Activated gamma-delta T cell treated with Interleukin-2 at 50 U/mL for 16 hours (primary cell): ENCODE measurements around the gene PIH1D2.
A peak's percentile ranks its signal among the peaks of the same experiment; 100 is the strongest.
"Not testable (repeated sequence)": the region's sequence is repeated elsewhere in the genome, so short reads cannot be mapped to it uniquely, and the experiment has no call there.

Experiments
- DNase-seq: peaks from one replicate; pipeline ENCODE4 v3.0.0-alpha.2; 2020

PIH1D2 gene, protein sequence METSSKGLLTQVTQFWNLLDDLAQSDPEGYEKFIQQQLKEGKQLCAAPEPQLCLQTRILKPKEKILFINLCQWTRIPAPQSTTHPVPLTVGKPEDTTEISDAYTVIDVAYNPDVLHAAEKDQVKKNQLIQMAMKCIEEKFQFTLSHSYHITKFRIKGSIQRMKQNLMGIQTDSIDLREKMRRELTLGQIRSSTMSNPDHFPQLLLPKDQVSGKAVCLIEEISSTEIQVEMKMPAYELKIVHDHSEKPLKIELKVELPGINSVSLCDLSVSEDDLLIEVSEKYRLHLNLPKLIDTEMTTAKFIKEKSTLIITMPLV

DNA sequence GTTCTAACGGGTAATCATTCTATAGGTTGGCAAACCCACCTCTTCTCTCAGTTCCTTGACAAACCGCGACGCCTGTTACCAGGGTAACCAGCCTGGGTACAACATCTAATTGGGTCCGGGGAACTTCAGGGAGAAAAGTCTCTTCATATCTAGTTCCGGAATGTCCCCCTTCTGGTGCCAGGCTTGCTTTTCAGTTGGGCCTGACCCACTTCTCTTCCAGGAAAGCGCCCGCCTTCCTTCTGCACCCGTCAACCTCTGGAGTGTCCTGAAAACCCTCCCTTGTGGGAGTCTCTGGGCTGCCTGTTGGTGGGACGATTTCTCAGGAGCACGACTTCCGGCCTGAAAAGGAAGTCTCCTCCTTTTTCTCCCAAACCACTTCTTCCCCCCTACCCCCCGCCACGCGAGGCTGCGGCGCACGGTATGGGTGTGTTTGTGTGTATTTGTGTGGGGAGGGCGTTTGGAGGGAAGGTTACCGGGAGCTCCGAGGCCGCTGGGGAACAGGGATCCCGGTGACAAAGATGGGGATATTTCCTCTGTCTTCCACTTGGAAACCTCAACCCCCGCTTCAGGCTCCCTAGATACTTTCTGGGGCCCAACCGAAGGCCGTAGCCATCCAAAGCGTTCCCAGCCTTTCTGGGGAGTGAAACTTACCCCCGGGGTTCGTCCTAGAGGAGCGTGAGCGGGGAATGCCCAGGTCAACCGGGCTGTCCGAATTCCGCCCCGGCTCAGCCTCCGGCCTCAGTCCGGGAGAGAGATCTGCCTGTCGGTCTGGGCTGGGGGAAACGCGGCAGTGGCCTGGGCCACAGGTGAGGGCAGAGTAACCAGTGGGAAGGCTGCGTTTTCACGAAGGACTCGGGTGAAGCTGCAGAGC, at the start of gene PIH1D2, which contains the start of gene NKAPD1:
PIH1D2 (minus strand) TSS at position 77 of the 871 bp plus-strand sequence. CDS start 843 bp downstream, outside the sequence.
NKAPD1 (plus strand) TSS at position 359 of the 871 bp plus-strand sequence. CDS start 1,276 bp downstream, outside the sequence.
- peak; percentile 76 for DNase-seq

DNA sequence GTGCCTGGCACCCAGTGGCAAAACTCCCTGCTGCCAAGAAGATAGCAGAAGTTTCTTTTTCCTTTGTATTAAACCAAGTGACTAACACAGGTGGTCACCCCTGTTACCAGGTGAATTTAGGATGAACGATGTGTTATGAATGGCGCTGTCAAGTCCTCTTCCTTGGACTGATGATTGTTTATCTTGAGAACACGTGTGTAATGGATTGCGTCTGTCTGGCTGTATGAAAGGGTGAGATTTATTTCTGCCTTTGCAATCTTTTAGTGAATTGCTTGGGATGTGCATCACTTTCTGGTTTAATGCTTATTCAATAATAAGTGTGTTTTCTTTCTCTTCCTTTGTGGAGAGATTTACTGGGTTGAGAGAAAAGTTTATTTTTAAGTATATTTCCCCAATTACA, 49.3 kb upstream of the PIH1D2 start:
- no peak for DNase-seq

DNA sequence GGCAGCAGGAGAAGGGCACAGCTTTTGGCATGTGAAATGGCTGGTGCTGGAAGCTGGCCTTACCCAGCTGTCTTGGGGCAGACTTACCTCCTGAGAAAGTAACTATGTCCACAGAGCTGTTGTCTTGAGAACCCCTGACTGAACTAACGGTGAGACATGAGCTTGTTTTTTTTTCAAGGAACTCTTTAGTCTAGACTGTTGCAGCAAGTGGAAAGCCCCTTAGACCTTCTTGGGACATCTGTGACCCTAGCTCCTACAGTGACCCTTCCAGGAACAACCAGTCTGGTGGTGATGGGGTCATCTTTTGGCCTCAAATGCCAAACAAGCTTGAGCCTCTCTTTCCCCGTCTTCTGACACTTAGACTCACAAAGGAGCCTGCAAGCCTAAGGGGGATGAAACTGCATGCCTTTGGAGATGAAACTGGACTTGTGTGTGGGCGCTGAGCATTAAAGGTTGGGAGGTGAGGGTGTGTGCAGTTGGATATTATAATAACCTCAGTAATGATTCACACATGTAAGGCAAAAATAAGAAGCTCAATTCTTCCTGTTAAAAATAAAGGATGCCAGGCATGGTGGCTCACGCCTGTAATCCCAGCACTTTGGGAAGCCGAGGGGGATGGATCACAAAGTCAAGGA, 48.3 kb upstream of the PIH1D2 start:
- DNase-seq = no peak

DNA sequence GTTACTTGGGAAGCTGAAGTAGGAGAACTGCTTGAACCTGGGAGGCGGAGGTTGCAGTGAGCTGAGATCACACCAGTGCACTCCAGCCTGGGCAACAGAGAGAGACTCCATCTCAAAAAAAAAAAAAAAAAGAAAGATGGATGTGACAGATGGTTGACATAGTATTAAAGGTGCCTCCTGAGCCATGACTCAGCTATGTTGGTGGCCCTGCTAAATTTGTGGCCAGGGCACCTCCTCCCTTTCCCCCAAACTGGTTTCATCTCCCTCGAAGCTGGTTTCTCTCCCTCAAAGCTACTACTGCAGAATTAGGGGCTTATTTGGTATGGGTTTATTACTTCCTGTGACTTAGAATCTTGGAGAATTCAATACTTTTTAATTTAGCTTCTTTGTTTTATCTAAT, 44.4 kb upstream of the PIH1D2 start:
- DNase-seq = no peak

DNA sequence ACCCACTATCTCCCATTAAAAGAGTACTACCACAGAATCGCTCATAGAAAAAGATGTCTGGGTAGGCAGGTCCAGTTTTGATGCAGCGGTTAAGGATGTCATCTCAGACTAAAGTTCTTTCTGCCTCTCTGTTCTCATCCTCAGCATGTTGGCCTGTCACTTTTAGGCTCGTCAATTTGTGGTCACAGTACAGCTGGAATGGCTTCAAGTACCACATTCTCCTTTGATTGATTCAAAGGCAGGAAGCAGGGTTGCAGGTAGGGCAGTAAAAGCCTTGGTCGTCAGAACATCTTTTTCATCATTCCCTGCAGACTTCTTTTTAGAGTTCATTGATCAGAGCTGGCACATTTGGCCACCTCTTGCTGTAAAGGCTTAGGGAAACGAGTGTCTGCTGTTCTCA, 41.6 kb upstream of the PIH1D2 start:
- DNase-seq = no peak

DNA sequence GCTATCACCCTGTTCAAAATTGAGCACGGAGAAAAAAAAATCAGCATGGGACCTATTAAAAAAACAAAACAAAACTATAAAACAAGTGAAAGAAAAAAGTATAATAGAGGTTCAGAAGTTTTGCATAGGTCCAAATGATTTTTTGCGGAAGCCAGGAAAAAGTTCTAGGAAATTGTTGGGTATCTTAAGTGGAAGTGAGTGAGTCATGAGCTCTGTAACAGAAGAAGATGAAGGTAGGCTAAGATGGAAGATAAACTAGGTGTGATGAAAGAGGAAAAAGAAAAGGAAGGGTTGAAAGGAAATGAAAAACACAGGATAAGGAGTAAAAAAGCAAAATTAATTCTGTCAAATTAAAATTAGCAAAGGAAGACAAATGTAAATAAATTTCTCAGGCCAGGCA, 40.6 kb upstream of the PIH1D2 start:
- DNase-seq = no peak

DNA sequence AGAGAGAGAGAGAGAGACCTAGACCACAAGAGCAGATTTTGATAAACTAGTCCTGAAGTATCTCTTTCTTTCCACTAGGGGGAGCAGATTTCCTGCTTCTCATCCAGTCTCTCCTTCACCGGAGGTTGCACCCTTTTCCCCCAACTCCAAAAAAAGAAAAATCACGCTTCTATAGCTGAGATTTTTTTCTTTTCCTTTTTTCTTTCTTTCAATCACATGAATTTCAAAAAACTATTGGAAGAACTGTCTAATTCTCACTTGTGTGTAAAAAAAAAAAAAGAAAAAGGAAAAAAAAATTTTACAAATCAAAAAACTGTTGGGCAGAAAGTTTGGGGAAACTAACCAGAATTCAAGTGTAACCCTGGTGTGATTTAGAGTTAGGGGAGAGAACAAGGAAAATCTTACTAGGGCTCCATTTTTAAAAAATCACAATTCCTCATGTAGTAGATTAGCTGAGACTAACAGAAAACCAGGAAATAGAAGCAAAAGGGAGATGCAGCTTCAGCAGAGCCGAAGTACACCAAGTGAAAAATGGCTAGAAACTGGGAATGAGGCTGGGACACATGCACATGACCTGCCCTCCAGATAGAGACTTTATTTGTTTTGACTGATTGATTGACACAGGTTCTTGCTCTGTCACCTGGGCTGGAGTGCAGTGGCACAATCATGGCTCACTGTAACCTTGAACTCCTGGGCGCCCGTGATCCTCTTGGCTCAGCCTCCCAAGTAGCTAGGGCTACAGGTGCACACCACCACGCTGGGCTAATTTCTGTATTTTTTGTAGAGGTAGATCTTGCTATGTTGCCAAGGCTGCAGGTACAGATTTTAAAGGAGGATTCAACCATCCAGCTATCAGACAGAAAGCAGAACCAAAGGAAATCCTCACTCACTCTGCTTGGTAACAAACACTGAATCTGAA, 40.0 kb upstream of the PIH1D2 start:
- no peak for DNase-seq

DNA sequence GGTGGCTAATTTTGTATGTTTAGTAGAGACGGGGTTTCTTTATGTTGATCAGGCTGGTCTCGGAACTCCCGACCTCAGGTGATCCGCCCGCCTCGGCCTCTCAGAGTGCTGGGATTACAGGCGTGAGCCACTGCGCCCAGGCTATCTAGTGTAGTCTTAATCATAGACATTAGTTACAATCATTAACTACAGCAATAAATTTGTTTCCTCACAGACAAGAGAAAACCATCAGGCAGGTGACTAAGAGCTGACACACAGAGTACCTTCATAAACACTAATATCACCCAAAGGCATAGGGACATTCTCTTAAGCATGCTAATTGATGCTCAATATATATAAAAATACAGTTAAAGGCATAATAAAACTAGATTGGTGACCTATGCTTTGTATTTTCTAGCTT, 32.3 kb upstream of the PIH1D2 start:
- DNase-seq = no peak

DNA sequence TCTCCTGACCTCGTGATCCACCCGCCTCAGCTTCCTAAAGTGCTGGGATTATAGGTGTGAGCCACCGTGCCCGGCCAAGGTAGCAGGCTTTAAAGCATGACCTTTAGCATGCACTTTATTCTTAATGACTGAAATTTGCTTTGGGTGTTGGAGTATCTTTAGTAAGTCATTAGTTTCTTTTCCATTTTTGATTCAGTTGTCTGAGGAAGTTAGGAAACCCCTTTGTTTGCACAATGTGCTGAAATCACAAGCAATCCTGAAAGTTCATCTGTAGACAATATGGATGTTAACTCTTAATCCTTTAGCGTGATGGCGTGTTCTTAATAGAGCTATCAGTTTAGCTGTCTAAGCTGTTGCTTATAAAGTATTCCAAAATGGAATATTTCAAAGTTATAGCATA, 29.6 kb upstream of the PIH1D2 start:
- DNase-seq = no peak

DNA sequence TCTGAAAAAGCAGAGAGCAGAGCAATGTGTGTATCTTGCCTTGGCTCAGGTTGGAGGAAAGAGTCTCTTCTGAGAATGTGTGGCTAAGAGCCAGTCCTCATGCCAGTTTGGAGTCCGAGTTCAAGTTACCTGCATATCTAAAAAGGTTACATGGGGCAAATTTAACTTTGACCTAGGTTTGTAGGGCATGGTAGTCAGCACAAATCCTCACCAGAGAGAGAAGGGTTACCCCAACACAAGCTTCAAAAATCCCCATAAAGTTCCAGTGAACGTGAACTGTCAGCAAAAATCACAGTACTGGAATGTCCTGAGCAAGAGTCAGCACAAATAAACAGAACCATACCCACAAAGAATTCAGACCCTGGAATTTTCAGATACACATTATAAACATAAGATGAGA, 26.6 kb upstream of the PIH1D2 start:
- DNase-seq = no peak

DNA sequence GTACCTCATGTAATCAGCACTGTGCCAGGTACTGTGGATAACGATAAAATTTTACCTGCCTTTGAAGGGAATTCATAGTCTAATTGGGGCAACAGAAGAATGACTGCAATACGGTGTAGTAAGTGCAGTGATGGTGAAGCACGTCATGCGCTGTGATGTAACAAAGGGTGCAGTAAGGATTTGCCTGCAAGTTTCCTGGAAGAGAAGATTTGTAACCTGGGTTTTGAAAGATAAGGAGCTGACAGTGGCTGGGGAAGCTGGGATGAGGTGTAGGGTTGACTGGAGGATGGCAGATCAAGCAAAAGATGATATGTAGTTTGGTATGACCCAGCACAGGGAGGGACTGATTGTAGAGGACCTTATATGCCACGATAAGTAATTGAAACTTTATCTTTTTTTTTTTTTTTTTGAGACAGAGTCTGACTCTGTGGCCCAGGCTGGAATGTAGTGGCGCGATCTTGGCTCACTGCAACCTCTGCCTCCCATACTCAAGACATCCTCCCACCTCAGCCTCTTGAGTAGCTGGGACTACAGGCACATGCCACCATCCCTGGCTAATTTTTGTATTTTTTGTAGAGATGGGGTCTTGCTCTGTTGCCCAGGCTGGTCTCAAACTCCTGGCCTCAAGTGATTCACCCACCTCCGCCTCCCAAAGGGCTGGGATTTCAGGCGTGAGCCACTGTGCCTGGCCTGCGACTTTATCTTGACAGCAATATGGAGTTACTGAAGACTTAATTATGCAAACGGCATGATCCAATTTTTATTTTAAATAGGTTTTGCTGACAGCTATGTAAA, 24.1 kb upstream of the PIH1D2 start:
- no peak for DNase-seq

DNA sequence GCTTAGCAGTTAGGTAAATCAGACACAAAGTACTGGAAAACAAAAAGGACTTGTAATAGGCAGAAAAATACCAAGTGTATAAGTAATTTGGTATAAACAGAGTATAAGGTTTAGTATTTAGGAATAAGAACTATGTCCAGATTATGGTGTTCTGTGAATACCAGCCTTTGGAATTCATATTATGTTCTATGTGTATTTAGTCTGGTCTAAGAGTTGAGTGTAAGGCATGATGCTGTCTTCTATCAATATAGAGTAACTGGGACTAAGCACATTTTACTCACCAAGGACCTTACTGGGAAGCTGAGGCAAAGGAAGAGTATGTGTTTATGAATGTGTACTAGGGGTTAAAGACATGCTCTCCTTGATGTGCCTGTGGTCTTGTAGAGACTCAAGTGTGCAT, 22.4 kb upstream of the PIH1D2 start:
- no peak for DNase-seq

DNA sequence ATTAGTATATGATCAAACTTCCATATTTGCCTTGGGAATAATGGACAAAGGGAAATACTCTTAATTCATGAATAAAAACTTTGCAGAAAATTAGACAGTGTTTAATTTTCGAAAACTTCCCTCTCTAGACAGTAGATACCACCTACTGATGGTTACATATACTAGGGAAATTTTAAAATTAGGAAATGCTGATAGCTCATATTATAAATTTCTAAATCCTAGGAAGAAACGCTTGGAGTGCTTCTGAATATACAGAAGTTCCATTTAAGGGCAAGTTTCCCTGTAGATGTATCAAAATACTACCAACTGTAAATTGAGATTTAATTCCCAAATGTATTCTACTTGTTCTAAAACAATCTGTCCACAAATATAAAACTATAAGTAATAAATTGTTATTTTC, 21.5 kb upstream of the PIH1D2 start:
- DNase-seq = not testable (repeated sequence)

DNA sequence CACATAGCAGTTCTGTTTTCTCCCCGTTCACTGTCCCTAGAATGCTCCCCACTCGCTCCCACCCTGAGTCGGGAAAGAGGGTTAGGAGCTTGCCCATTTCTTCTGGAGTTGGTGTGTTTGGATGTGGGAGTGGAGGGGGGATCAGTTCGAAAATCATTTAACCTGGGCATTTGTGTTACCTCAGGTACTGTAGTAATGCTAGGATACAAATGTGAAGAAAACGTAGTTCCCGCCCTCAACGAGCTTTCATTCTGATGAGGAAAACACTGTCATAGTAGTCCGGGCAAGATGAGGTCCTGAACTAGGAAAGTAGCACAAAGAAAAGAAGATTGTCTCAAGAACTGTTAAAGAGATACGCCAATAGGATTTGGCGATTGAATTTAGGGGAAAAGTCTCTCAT, 13.4 kb upstream of the PIH1D2 start:
- DNase-seq = no peak

DNA sequence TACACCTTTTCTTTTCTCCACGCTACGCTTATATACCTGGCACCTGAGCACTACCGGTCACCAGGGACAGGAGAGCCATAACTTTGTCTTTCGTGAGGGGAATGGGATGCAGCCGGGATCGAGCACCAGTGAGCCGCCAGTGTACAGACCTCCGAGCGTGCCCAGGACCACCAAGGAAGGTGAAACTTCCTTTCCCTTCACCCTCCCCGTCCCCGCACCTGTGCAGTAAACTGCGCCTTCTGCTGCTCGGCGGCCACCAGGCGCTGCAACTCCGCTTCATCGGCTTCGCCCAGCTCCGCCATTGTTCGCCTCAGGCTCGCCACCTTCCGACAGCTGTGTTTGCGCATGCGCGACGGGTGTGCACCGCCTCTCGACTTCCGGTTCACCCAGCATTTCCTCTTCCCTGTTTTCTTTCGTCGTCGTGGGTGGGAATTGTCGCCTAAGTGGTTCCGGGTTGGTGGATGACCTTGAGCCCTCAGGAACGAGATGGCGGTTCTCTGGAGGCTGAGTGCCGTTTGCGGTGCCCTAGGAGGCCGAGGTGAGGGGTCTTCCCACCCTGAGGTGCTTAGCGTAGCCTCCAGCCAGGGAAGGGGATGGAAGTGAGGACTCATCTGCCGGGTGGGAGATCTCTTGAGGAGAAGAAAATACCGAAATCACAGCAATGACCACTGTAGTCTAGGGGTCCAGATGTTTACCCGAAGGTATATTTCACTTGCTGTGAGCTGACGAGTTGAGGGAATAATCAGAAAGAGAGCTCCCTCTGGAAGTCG, 12.8 kb upstream of the PIH1D2 start, which contains the start of the genes SDHD and TIMM8B:
SDHD (plus strand) TSS at position 452 of the 770 bp plus-strand sequence; CDS start at position 487, 35 bp downstream.
TIMM8B (minus strand) TSS at position 335 of the 770 bp plus-strand sequence; CDS start at position 302, 33 bp downstream.
- peak; percentile 94 for DNase-seq

DNA sequence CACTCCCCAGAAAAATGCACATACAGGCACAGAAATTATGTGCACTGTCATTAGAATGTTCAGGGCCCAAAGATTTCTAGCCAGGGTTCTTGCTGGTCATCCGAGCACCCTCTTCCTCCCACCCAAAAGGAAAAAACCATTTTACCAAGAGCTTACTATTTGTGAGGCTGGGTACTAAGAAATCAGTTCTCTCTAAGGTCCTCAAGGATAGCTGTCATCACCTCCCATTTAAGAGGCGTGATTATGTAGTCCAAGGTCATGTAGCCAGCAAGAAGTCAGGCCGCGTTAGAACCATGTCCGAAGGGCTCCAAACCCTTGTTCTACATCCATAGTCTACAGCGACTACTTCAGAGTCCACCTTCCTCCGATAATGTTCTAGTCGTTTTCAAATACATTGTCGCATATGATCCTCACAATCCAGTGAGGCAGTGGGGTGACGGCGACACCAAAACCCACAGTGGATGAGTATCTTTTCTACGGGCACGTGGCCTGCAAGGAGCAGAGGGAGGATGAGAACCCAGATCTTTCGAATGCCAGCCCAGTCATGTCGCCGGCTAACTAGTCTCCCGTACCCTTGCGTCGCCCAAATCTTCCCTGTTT, 12.1 kb upstream of the PIH1D2 start:
- no peak for DNase-seq

DNA sequence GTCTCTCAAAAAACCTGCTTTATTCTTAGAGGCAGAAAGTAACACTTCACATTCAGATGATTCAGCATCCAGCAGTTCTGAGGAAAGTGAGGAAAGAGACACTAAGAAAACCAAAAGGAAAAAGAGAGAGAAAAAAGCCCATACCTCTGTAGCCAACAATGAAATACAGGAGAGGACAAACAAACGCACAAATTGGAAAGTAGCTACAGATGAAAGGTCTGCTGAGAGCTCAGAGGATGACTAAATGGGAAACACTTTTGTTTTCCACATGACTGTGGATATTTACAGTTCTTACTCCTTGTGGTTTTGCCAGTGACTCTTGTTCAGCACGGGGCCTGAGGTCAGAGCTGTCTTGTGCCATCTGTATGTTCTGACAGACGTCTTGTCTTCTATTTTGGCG, 8.9 kb upstream of the PIH1D2 start:
- no peak for DNase-seq

DNA sequence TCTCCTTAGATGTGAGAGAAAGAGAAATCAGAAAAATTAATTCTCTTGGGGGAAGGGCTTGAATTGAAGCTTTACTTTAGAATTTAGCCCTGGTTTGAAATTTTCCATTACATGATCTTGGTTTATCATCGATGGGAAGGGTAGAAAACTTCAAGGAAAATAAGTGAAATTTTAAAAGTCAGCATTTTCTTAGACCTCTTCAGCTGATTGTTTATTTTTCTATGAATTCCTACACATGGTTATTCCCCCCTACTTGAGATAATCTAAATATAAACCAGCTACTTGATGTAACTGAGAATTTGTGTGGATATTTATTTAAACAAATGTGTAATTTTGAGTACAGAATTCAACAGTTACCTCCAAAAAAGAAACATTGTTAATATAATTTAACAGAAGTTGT, 10.9 kb downstream of the PIH1D2 start:
- DNase-seq = no peak

DNA sequence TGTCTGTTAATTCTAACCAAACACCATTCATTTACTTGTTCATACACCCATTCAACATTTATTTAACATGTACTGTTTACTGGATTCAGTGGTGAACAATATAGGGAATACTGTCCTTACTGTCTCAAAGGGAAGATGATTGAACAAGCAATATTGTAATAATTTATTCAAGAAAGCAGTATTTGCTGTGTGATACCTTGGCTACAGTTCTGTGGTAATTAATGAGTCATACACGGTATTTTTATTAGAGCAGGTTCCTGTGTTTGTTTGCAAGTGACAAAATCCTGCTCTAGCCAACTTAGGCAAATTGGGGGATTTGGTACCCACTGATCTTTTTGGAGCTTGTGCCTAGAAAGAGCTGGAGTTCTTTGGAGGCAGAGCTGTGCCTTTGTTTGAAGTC, 15.7 kb downstream of the PIH1D2 start:
- DNase-seq = no peak

DNA sequence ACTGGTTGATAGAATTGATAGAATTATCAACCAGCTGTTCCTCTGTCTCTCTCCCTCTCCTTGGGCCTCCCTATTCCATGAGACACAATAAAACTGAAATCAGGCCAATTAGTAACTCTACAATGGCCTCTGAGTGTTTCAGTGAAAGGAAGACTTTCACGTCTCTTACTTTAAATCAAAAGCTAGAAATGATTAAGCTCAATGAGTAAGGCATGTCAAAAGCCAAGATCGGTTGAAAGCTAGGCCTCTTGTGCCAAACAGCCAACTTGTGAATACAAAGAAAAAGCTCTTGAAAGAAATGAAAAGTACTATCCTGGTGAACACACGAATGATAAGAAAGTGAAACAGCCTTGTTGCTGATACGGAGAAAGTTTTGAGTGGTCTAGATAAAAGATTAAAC, 16.6 kb downstream of the PIH1D2 start:
- no peak for DNase-seq
